GM20000 (cell line): ENCODE data around the gene ATG101.

Experiments used
- DNase-seq: peaks from one replicate; pipeline ENCODE4 v3.0.0; 2012; ENCODE audit warnings: low spot score
- CTCF ChIP-seq: IDR thresholded peaks from 2 replicates; pipeline ENCODE4 v1.5.1; 2012; ENCODE audit warnings: mild to moderate bottlenecking, control low read depth; ENCODE audit errors: extremely low read depth, missing control alignments

ATG101 gene

GRCh38 chr12:52056801-52057637 is 12.8 kb upstream of the ATG101 start:
- no peak for DNase-seq
- no peak for TF ChIP-seq CTCF

- DNase-seq: no peak
- TF ChIP-seq CTCF: no peak
Observed at GRCh38 chr12:52057638-52058576, 11.9 kb upstream of the ATG101 start.

GRCh38 chr12:52058631-52059361 is 11.0 kb upstream of the ATG101 start:
- no peak for TF ChIP-seq CTCF
- DNase-seq: no peak

GRCh38 chr12:52059582-52060497 is 9.9 kb upstream of the ATG101 start:
- DNase-seq: no peak
- no peak for TF ChIP-seq CTCF

GRCh38 chr12:52060498-52061177 is 9.1 kb upstream of the ATG101 start:
- DNase-seq: no peak
- no peak for TF ChIP-seq CTCF

- TF ChIP-seq CTCF: no peak
- DNase-seq: no peak
Observed at GRCh38 chr12:52061470-52062166, 8.2 kb upstream of the ATG101 start.
